Tongue (tissue), 2 donors: ENCODE data around the gene LIPC. TPM values are rescaled to one million over a fixed set of nuclear protein-coding genes. Genes with fewer than 3 reads are reported as not detected.

ENCODE experiments used
- DNase-seq: peaks from one replicate; pipeline ENCODE4 v3.0.0-alpha.2; 2015
- total RNA-seq: library from RNA; depleted of rRNA; stranded (reverse); fragments of >200 nt; gene quantifications from one replicate; pipeline ENCODE4 v1.2.3, GENCODE V29; 2014

LIPC gene
- total RNA-seq, 1 donor from 2014 or later, result 1.0 TPM

- DNase-seq, result no peak
Measured at GRCh38 chr15:58541410-58542087, 109.8 kb downstream of the LIPC start.

- no peak for DNase-seq
Measured at GRCh38 chr15:58543664-58544335, 112.0 kb downstream of the LIPC start.

DNA sequence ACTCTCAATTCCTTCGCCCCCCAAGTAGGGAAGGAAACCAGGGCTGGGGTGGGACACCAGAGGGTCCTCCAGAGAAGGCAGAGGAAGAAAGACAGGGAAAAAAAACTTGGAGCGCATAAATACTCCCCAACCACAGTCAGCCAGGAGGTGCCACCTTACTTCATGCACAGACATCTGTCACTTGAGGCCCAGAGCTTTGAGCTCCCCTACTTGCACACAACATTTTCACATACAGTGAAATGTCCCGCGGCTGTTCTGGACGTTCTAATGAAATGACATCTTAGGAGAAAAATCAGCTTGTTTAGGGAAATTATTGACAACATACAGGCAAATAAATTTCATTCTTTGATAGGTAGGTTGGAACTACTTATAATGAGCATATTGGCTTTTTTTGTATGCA is 113.0 kb downstream of the LIPC start:
- DNase-seq, result no peak

- no peak for DNase-seq
Measured at GRCh38 chr15:58545307-58546065, 113.7 kb downstream of the LIPC start.

DNA sequence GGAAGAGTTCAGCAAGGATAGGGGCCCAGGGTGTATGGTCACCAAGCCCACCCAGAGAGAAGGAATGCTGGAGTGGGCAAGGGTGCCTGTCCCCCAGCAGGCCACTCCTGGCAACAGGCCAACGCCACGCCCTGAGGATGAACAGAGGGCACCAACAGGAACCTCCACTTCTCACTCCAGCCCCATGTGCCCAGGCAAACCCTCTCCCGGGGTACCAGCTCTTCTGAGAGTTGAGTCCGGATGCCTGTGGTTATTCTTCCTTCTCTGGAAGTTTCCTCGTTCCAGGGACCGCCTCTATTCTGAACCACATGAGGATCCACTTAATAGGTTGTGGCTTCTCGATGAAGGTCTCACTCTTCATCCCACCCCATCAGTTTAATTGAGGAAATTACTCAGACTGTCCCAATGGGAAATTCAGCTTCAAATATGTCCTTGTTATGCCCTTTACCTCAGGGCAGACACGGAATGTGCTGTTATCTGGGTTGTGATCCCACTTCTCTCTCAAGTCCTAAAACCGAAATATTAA is 114.3 kb downstream of the LIPC start:
- no peak for DNase-seq

GRCh38 chr15:58546635-58547627 is 115.1 kb downstream of the LIPC start:
- peak; percentile 42 for DNase-seq

- no peak for DNase-seq
Measured at GRCh38 chr15:58547628-58548307, 116.0 kb downstream of the LIPC start.

DNA sequence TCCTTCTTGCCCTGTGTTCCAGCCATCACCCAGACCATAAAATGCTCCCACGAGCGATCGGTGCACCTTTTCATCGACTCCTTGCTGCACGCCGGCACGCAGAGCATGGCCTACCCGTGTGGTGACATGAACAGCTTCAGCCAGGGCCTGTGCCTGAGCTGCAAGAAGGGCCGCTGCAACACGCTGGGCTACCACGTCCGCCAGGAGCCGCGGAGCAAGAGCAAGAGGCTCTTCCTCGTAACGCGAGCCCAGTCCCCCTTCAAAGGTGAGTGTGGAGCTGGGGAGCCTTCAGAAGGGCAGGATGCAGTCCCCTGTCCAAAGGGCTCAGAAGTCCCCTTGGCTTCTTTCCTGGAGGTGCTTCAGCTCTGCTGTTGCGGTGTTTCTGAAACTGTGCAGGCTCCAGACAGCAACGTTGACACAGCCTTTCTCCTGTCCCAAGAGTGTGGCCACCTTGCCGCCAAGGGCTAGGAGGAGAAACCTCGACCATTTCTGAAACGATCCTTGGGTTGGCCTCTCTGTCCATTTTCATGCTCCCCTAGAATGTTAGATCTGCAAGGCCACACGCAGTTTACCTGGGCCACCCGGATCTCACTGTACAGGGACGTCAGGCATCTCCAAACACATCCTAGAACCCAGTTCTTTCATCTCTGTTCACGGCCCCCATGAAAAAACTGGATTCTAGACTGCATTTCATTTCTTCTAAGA is 116.7 kb downstream of the LIPC start:
- no peak for DNase-seq

GRCh38 chr15:58549013-58549784 is 117.4 kb downstream of the LIPC start:
- peak; percentile 90 for DNase-seq

DNA sequence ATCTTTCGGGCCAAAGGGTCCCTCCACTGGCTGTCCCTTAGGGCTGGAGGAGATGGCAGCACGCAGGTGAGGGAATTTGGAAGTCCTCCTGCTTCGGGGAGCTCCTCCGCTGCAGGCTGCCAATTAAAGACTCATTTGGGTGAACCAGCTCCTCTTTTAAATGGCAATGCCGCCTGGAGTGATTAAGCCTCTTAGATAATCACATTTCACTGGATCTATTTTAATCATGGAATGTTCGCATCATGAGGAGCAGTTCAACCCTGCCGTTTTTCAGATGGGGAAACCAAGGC is 117.9 kb downstream of the LIPC start:
- DNase-seq, result no peak

DNA sequence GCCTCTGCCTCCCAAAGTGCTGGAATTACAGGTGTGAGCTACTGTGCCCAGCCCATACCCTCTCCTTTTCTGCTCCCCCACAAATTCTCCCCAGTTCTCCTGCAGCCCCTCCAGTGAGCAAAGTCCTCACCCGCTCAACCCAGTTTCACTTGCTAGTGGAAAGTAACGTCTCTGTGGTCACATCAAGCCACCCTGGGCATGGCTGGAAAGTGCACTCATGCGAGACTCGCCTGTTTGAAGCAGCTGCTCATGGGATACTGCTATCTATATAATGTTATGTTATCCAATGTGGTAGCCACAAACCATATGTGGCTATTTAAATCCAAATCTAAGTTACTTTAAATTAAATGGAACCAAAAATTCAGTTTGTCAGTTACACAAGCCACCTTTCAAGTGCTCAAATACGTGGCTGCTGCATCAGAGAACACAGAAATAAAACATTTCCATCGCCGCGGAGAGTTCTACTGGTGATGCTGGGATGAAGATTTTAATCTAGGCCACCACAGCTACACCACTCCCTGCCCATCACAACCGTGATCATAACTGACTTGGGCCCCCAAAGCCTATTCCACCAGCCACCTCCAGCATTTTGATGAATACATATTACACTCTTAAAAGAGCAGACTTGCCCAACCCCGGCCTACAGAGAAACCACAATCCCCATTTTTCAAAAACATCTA is 119.4 kb downstream of the LIPC start:
- no peak for DNase-seq

DNA sequence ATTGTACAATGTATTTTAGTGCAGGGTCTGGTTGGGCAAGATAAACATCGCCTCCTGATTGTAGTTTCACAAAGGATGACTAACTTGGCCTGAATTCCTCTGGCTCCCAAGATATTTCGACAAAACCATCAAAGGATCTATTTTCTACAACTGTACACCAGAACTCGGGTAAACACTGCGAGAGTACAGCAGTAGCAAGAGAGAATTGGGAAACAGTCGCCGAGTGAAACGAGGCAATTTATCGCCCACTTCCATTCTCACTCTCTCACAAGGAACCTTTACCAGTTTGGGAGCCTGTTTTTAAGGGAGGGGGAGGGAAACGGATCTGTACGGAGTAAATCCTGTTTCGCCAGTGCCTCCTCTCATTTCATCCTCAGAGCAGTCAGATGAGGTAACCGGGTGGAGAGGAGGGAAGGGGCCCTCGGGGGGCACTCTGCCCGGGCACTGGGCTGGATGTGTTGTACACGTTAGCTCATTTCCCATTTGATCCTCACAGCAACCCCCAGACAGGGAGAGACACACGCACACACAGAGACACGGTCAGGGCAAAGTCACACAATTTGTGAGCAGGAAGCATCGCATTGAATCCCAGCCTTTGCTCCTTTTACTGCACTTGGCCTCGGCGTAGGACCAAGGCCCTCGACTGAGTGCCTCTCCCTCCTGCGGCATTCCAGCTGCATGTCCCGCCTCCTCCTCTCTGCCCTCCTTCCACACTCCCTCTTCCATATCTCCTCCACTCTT is 120.1 kb downstream of the LIPC start:
- DNase-seq, result peak; percentile 48

DNA sequence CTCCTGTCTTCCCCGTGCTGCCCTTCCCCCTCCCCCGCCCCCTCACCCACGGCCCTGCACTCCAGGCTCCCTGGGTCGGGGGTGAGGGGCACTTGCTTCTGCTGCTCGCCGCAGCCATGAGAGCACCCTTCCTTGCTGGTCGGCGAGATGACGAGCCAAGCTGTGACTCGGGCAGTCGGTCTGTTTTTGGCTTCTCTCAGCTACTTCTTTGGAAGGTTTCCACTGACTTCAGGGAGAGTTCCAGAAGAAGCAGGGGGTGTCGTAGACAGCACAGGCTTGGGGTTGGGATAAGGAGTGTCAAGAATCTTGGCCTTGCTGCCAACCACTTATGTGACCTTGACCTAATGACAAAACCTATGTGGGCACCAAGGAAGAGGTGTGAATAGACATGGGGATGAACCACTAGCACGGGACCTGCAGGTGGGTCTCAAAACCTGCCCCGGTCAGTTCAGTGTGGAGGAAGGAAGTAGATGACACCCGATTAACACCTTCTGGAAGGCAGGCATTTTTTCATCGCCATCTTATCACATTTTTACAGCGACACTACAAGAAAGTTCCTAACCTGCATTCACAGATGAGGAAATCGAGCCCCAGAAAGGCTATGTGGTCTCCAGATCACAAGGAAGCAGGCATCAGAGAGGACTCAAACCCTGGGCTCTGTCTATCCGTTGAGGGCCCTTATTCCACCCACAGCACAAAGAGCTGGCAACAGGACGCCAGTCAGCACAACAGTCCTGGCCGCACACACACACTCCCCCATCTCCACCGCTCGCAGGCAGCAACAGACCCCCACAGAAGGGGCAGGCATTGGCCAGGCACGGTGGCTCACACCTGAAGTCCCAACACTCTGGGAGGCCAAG is 120.9 kb downstream of the LIPC start:
- no peak for DNase-seq

DNA sequence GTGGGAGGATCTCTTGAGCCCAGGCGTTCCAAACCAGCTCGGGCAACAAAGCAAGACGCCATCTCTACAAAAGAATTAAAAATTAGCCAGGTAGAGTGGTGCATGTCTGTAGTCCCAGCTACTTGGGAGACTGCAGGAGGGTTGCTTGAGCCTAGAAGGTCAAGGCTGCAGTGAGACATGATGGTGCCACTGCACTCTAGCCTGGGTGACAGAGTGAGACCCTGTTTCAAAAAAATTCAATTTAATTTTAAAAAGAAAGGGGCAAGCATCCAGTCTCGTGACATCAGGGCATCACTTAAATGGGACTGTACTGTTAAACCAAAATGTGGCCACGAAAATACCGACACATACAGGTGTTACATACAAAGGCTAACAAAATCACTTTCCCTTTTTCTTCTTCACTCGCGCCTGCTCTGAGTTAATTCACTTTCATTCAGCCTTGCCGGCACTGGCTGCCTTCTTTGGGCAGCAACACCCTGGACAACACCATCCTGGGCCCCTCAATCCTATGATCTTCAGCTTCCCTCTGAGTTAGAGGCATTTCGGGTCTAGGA is 121.7 kb downstream of the LIPC start:
- DNase-seq, result no peak

GRCh38 chr15:58554758-58555157 is 123.0 kb downstream of the LIPC start:
- no peak for DNase-seq

DNA sequence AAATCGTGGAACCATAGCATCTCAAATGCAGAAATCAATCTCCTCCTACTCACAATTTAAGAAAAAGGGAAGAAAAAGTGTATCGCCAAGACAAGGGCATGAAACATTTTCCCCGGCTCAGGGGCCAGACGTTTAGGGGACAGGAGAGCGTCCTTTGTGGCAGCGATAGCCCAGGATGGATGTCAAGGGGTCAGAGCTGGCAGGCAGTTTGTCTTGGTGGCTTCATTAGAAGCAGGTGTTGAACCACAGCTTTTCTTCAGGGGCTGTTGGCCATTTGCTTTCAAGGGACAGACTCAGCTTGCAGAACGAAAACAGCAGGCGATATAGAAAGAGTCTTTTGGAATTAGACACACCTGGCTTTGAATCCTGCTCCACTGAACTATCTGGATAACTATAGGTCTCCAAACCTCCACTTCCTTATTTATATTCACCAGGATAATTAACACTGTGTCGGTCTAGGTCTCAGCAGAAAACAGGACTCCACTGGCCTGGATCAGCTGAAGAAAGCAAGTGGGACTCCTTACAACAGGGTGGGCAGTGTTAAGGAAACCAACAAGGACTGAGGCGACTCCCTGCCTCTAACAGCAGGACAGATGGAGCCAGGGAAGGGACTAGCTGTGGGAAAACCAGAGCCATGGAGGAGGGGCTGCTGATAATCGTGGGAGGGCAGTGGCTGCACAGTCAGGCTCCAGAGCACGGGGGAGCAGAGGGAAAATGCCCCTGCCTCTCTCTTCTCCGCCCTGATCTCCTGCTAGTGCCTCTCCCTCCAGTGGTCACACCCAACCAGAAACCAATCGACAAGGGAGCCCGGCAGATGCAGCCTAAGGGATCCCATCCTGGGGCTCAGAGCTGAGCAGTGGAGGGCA is 123.6 kb downstream of the LIPC start:
- no peak for DNase-seq
